ENCODE results near the gene SPATA13. TPM values are rescaled to one million over a fixed set of nuclear protein-coding genes. Genes with fewer than 3 reads are reported as not detected.
A peak's percentile ranks its signal among the peaks of the same experiment; 100 is the strongest.

SPATA13 gene
- total RNA-seq, 1 experiment from 2014 or later, result 14.1 TPM

DNA sequence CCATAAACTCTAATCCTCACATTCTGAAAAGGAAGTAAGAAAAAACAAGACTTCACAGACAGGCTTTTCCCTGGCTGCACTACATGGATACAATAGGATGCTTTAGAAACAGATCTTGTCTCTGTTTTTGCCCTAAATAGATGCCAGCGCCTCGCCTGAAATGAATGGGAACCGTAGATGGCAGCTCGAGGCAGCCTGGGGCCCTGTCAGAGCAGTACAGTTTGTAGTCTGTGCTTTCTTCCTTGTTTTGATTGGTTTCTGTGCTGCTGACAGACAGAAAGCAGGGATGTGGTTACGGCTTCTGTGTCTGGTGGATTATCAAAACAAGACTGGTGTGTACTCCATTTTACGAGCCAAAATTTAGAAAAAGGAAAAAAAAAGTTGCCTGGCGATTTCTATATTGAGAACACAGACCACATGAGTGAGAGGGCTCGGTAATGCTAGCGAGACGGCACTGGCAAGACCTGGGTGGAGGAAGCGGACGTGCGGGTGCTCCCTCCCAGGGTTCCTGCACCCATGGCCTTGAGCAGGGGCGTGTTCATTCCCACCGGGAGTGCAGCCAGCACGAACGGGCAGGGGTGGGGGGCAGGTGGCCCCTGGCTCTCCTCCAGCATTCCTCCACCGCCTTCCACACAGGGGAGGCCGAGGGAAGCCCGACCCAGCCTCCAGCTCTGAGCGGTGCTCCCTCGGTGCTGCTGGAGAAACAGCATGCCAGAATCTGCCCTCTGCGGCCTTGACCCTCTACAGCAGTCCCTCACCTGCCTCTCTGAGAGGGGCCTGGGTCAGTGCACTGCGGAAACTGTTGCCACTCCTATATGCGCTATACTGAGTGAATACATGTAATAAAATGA, 111.3 kb downstream of the SPATA13 start:
- H2BK12ac ChIP-seq (ENCODE audit: insufficient read length, low read depth, low read length), result no peak overlapping the region
- H3K56ac ChIP-seq (ENCODE audit: insufficient read length, low read depth, low read length), result no peak overlapping the region
- Mint-ChIP-seq H3K27me3 (ENCODE audit: low read depth) (no peaks in the 10 kb centered on the region; the same call in 1 of the 2 replicates), H3K4me3 (no peak overlapping the region), H3K9me3 (no peaks in the 10 kb centered on the region), H3K4me1 (peaks cover 6 to 19% of the 10 kb centered on the region in 2 experiments), H3K27ac (peak overlapping the region in 2 of 3 experiments; percentile 28 to 78; a peak in 3 of 7 replicates), H3K36me3 (ENCODE audit: insufficient read depth in 1 of 3, low read depth in 3 of 3) (no peaks in the 10 kb centered on the region; a peak in 2 of 7 replicates)
- H2AK5ac ChIP-seq (ENCODE audit: insufficient read length, low read length), result no peak overlapping the region
- no peak overlapping the region for H3T11ph ChIP-seq (ENCODE audit: low read length)
- no peak overlapping the region for H4K5ac ChIP-seq (ENCODE audit: insufficient read length, low read depth, low read length)
- no peak overlapping the region for H3K27ac ChIP-seq (ENCODE audit: insufficient read length, low read depth, low read length)
- H2BK20ac ChIP-seq (ENCODE audit: low read depth, low read length, poor library complexity, severe bottlenecking), result no peak overlapping the region
- WGBS (ENCODE audit: extremely low coverage, insufficient read length, low lambda C conversion rate), result no CpG with 5 or more reads among the region's 25 CpGs
- no peaks in the 10 kb centered on the region for H3K79me2 ChIP-seq (ENCODE audit: insufficient read depth, low read length)
- no peak overlapping the region for H4K8ac ChIP-seq (replicated peaks; ENCODE audit: insufficient read length, low read depth, low read length)
- no peaks in the 10 kb centered on the region for H3K9me3 ChIP-seq (ENCODE audit: control insufficient read depth, low read depth, low read length)
- H3K4me1 ChIP-seq (ENCODE audit: insufficient read depth, low read length), result no peaks in the 10 kb centered on the region
- no peaks in the 10 kb centered on the region for H4K20me1 ChIP-seq (ENCODE audit: control insufficient read depth, insufficient read depth, insufficient read length)
- no peak overlapping the region for H3K4ac ChIP-seq (ENCODE audit: low read depth, low read length)
- H3K79me1 ChIP-seq (ENCODE audit: insufficient read depth, low read depth, low read length, poor library complexity, severe bottlenecking), result no peaks in the 10 kb centered on the region
- H3K23ac ChIP-seq (ENCODE audit: insufficient read length, low read depth, low read length), result no peak overlapping the region
- no peak overlapping the region for H3K14ac ChIP-seq (ENCODE audit: insufficient read depth, low read length)
- no peak overlapping the region for H2BK15ac ChIP-seq (ENCODE audit: low read depth, low read length)
- no peak for DNase-seq
- no peaks in the 10 kb centered on the region for H3K23me2 ChIP-seq (ENCODE audit: insufficient read length, low read depth, low read length, poor library complexity, severe bottlenecking)
- H2BK5ac ChIP-seq (ENCODE audit: insufficient read length, low read length), result no peak overlapping the region
- H2AFZ ChIP-seq (ENCODE audit: low read length), result no peak overlapping the region
- H3K27me3 ChIP-seq (ENCODE audit: insufficient read depth, low read length), result no peaks in the 10 kb centered on the region
- H3K18ac ChIP-seq (ENCODE audit: insufficient read length, low read depth, low read length), result no peak overlapping the region
- TF ChIP-seq CTCF (conservative IDR thresholded peaks at IDR 0.05), result no peak
- H3K9ac ChIP-seq (ENCODE audit: extremely low read depth, insufficient read length, low read length), result no peak overlapping the region
- no peak overlapping the region for H2BK120ac ChIP-seq (ENCODE audit: low read depth, low read length, poor library complexity, severe bottlenecking)
- H3K4me2 ChIP-seq (ENCODE audit: insufficient read depth, insufficient read length, low read length), result no peak overlapping the region
- no peak overlapping the region for H4K91ac ChIP-seq (ENCODE audit: insufficient read length, low read depth, low read length)

Data from H9 (cell line).